Measurements from ENCODE around the gene UBAP2L.

- TF ChIP-seq YY1 (IDR thresholded peaks at IDR 0.05; ENCODE audit: insufficient read depth, insufficient read length), result no peak
- TF ChIP-seq ZNF274 (IDR thresholded peaks at IDR 0.05; ENCODE audit: low read depth, low read length), result no peak
These were observed 80.8 kb downstream of the UBAP2L start for GRCh38 chr1:154301582-154301981.
